Stimulated activated CD4-positive, alpha-beta T cell treated with anti-CD3 and anti-CD28 coated beads, TNF-alpha, amount 100 ng/mL, for 24 hours (primary cell): Measurements from ENCODE around the gene ZBTB5.
"Not testable (repeated sequence)": the region's sequence is repeated elsewhere in the genome, so short reads cannot be mapped to it uniquely, and the experiment has no call there.

Experiments used
- DNase-seq, 3 experiments: peaks; one replicate each; pipeline ENCODE4 v3.0.0-alpha.2; 2020; ENCODE audit warnings: low read depth in 3 of 3

The ZBTB5 gene

GRCh38 chr9:37405764-37406380, 59.4 kb downstream of the ZBTB5 start:
- DNase-seq = no peak

DNA sequence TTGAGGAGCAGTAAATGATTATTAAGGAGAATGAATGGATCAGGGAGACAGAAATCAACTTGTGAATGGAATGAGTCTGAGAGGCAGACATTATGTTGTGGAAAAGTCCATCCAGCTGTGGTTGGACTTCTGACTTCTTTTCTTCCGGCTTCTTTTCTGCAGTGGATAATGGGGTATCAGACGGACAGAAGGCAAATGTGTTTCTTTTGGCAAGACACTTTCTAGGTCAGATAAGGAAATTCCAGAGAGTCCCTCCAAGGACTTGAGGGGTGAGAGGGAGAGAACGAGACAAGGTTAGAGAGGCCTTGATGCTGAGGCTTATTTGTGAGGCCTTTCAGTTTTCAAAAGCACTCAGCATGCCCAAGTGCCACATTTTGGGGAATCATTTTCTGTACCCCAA, 59.9 kb downstream of the ZBTB5 start:
- DNase-seq = no peak

GRCh38 chr9:37404590-37404989, 60.7 kb downstream of the ZBTB5 start:
- DNase-seq = no peak

DNA sequence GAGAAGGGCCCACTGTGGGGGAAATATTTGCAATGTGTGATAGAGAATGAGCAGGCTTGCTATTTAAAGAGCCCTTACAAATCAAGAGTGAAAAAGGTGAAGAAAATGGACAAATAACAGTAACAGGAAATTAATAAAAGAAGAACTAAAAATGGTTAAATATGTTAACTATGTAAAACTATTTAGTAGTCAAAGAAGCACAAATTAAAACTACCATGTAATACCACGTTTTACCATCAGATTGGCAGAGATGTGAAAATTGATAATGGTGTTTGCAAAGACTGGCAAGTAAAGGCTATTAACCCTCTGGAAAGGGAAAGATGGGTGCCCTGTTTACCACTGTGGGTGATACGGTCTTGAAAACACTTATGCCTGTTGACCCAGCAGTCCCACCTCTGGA, 65.9 kb downstream of the ZBTB5 start:
- no peak for DNase-seq

DNA sequence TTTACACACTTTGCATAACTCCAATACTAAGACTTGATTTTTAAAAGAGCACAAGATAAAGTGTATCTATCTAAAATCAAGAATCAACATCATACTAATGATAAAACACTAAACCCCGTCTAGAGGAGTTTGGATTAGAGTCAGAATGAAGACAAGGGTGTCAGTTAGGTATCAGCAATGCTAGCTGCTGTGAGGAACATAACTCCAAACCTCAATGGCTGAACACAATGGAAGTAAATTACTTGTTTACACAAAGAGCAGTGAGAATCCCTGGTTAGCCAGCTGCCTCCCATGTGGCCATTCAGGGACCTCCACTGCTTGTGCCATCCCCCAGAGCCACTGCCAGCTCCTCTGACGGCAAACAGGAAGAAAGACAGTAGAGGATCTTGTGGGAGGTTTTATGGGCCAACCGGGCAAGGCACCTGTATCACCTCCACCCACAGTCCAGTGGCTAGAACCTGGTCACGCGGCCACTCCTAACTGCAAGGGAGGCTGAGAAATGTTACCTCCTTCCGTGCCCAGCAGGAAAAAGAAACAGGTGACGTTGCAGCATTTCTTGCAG, 66.7 kb downstream of the ZBTB5 start:
- no peak for DNase-seq

DNA sequence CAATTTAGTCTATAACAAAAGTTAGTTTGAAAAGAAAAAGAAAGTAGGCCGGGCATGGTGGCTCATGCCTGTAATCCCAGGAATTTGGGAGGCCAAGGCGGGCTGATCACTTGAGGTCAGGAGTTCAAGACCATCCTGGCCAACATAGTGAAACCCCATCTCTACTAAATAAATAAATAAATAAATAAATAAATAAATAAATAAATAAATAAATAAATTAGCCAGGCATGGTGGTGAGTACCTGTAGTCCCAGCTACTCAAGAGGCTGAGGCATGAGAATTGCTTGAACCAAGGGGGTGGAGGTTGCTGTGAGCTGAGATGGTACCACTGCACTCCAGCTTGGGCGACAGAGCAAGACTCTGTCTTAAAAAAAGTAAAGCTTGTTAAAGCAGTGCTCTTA, 67.3 kb downstream of the ZBTB5 start:
- DNase-seq = not testable (repeated sequence)

GRCh38 chr9:37395663-37396062, 69.6 kb downstream of the ZBTB5 start:
- DNase-seq = no peak

- DNase-seq = no peak
Measured at GRCh38 chr9:37395229-37395628, 70.0 kb downstream of the ZBTB5 start.

DNA sequence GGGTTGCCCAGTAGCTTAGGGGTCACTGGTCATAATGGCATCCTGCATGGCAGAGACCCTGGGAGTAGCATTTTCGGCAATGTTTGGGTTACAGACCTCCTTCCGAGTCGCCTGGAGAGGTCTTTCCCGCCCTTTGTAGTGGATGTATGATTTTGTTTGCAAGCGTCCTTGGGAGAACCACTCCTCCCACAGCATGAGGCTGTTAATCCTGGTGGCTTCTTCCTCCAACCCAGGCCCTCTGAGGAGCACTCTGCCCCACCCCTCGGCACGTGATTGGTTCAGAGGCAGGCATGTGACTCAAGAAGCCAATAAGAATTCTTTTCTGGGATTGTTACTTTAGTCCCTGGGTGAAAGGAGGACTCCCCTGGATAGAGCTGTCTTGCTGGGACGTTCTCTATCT, 73.0 kb downstream of the ZBTB5 start:
- no peak for DNase-seq

GRCh38 chr9:37390759-37391158, 74.5 kb downstream of the ZBTB5 start:
- peak in 1 of 3 experiments; percentile 29 for DNase-seq
